GM13976 (cell line): ENCODE measurements around the gene GATD1.
A peak's percentile ranks its signal among the peaks of the same experiment; 100 is the strongest.

Experiments
- DNase-seq: peaks from one replicate; pipeline ENCODE4 v3.0.0; 2012; ENCODE audit warnings: low spot score
- CTCF ChIP-seq: IDR thresholded peaks from 2 replicates; pipeline ENCODE4 v1.5.1; 2012; ENCODE audit warnings: borderline replicate concordance, mild to moderate bottlenecking; ENCODE audit not compliant: insufficient read depth; ENCODE audit errors: extremely low read depth, missing control alignments, control extremely low read depth
- in situ Hi-C: fragments of 300-500 bp; cut with MboI; formaldehyde crosslinking; loops from one replicate; pipeline ENCODE4 v1.12.0; 2022; ENCODE audit warnings: low sequenced_read_pairs, mixed read lengths, inconsistent platforms; ENCODE audit not compliant: unreplicated experiment

The GATD1 gene

GRCh38 chr11:789943-790342 lies 12.7 kb upstream of the GATD1 start, which contains the start of gene CEND1:
Gene CEND1 (minus strand): TSS chr11:790090. CDS start chr11:788576, 1,514 bp downstream.
- DNase-seq: peak; percentile 83
- in situ Hi-C loops: no loop called here
- TF ChIP-seq CTCF: no peak

- no peak for DNase-seq
- TF ChIP-seq CTCF: no peak
- in situ Hi-C loops: no loop called here
Measured at GRCh38 chr11:788953-789940, 12.0 kb upstream of the GATD1 start.

GRCh38 chr11:788009-788640 lies 10.8 kb upstream of the GATD1 start:
- in situ Hi-C loops: no loop called here
- no peak for TF ChIP-seq CTCF
- DNase-seq: no peak

- no peak for DNase-seq
- in situ Hi-C loops: no loop called here
- no peak for TF ChIP-seq CTCF
Measured at GRCh38 chr11:787084-787675, 9.9 kb upstream of the GATD1 start.

GRCh38 chr11:786235-787083 lies 9.2 kb upstream of the GATD1 start:
- in situ Hi-C loops: no loop called here

More at GRCh38 chr11:786235-787083, 9.2 kb upstream of the GATD1 start:
- no peak for TF ChIP-seq CTCF
- no peak for DNase-seq
